Measurements from ENCODE around the gene PRORP. TPM values are rescaled to one million over a fixed set of nuclear protein-coding genes. Genes with fewer than 3 reads are reported as not detected.

PRORP gene
- total and polyA plus RNA-seq, 2 of the 8 experiments (the other 6 are each of a cell fraction or from before 2014, with no cell fraction given), result 30.0 to 44.8 TPM

DNA sequence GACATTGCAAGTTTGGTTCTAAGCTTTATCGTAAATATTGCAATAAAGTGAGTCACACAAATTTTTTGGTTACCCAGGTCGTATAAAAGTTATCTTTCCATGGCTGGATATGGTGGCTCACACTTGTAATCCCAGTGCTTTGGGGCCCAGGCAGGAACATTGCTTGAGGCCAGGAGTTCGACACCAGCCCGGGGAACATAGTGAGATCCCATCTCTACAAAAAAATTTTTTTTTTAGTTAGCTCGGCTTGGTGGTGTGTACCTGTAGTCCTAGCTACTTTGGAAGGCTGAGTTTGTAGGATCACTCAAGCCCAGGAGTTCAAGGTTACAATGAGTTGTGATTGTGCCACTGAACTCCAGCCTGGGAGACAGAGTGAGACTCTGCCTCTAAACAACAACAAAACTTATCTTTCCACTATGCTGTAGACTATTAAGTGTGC lies 24.4 kb downstream of the PRORP start:
- no peak overlapping the region for H2BK120ac ChIP-seq (replicated peaks; ENCODE audit: low read depth, low read length)
- H2AK5ac ChIP-seq (ENCODE audit: low read depth, low read length), result no peak overlapping the region
- TF ChIP-seq TBP (IDR thresholded peaks at IDR 0.05; ENCODE audit: low read depth, low read length), result no peak
- H3K79me2 ChIP-seq (ENCODE audit: control insufficient read depth in 1 of 2, insufficient read depth in 2 of 2, low read length in 2 of 2), result peaks cover 0 to 3% of the 10 kb centered on the region in 2 experiments; a peak in 1 of 4 replicates
- H2BK20ac ChIP-seq (ENCODE audit: low read length), result no peak overlapping the region
- no peak overlapping the region for H3K4me3 ChIP-seq (ENCODE audit: extremely low read depth in 1 of 4, insufficient read depth in 2 of 4, low read depth in 3 of 4, low read length in 4 of 4)
- H3K4ac ChIP-seq (replicated peaks; ENCODE audit: insufficient read length, low read depth, low read length), result no peak overlapping the region
- WGBS, 2 experiments (ENCODE audit: extremely low coverage in 1 of 2, insufficient coverage in 1 of 2, insufficient read length in 1 of 2, insufficient replicate concordance in 2 of 2, low coverage in 1 of 2, low lambda C conversion rate in 2 of 2, missing lambda C conversion rate in 1 of 2), result 88% methylated on average over 5 of the region's 5 CpGs; no CpG with 5 or more reads in 1 of the 2 experiments
- H3K36me3 ChIP-seq (ENCODE audit: control insufficient read depth in 2 of 4, insufficient read depth in 4 of 4, low read length in 3 of 4), result peaks cover 0 to 4% (median 0%) of the 10 kb centered on the region in 4 experiments; a peak in 2 of 8 replicates
- no peak overlapping the region for H3K18ac ChIP-seq (ENCODE audit: extremely low read depth, low read length)
- FAIRE-seq, result no peak
- no peak for DNase-seq (ENCODE audit: low read depth in 1 of 2, low spot score in 2 of 2)
- no peak overlapping the region for H4K91ac ChIP-seq (replicated peaks; ENCODE audit: insufficient read length, low read length)
- no peak overlapping the region for H4K8ac ChIP-seq (ENCODE audit: extremely low read depth, insufficient read depth, low read length)
- H3K27me3 ChIP-seq (replicated peaks in 1 of 4; ENCODE audit: control insufficient read depth in 3 of 4, extremely low read depth in 1 of 4, insufficient read depth in 3 of 4, low read length in 3 of 4), result no peaks in the 10 kb centered on the region
- H3K56ac ChIP-seq (replicated peaks; ENCODE audit: insufficient read length, low read depth, low read length), result no peak overlapping the region
- H2AFZ ChIP-seq (ENCODE audit: low read length), result no peak overlapping the region
- H3K9ac ChIP-seq (replicated peaks in 1 of 4; ENCODE audit: extremely low read depth in 1 of 4, low read depth in 3 of 4, low read length in 3 of 4), result no peak overlapping the region
- CTCF ChIA-PET (ENCODE audit: partially characterized antibody), result interaction anchor here (0.9 to 10.8 kb wide), 3 partner anchors 68 to 282 kb away, joined by 3 to 198 read pairs (median 3); no protein-coding TSS in a partner anchor
- H2BK12ac ChIP-seq (ENCODE audit: low read depth, low read length), result no peak overlapping the region
- no peak overlapping the region for H3K14ac ChIP-seq (ENCODE audit: insufficient read length)
- H4K5ac ChIP-seq (ENCODE audit: insufficient read length, low read depth, low read length), result no peak overlapping the region
- no peaks in the 10 kb centered on the region for H3K9me3 ChIP-seq (ENCODE audit: insufficient read depth in 2 of 2, low read depth in 1 of 2, low read length in 1 of 2)
- no peak overlapping the region for H3K23ac ChIP-seq (ENCODE audit: insufficient read length)
- no peaks in the 10 kb centered on the region; the same call in 1 of the 2 replicates for H3K23me2 ChIP-seq (ENCODE audit: low read depth, low read length)
- H2BK5ac ChIP-seq (ENCODE audit: low read depth, low read length), result no peak overlapping the region
- H3K4me1 ChIP-seq (replicated peaks in 1 of 4; ENCODE audit: control insufficient read depth in 3 of 4, insufficient read depth in 4 of 4, low read length in 3 of 4), result no peaks in the 10 kb centered on the region
- POLR2A ChIA-PET (ENCODE audit: partially characterized antibody), result no interaction called here
- H3K79me1 ChIP-seq (ENCODE audit: low read depth, low read length), result no peaks in the 10 kb centered on the region
- no peak overlapping the region for H2BK15ac ChIP-seq (ENCODE audit: low read length)
- no peak overlapping the region for H3K4me2 ChIP-seq (ENCODE audit: insufficient read depth in 1 of 2, low read depth in 2 of 2, low read length in 2 of 2)
- no peaks in the 10 kb centered on the region for H4K20me1 ChIP-seq (replicated peaks in 1 of 2; ENCODE audit: control insufficient read depth in 1 of 2, insufficient read depth in 2 of 2, low read length in 2 of 2)
- H3K27ac ChIP-seq (ENCODE audit: low read depth, low read length), result no peak overlapping the region

Data from H1 (cell line).